Body of pancreas (tissue), 4 donors: Measurements from ENCODE around the gene UGT2A1.

Experiments
- POLR2A ChIP-seq, 3 donors: fragments of 450-650 bp; IDR thresholded peaks; one replicate each; pipeline ENCODE4 v1.6.1; 2016; ENCODE audit warnings: antibody characterized with exemption in 3 of 3, mild to moderate bottlenecking in 2 of 3
- TF ChIP-seq, protein P1 (sequence below), 7 experiments: fragments of 450-650 bp in 4 of 7; fragments of 200-600 bp in 3 of 7; sonication (generic) in 3 of 7; IDR thresholded peaks; one replicate each; pipeline ENCODE4 v1.5.1; 2016 to 2019; ENCODE audit warnings: antibody characterized with exemption in 7 of 7

DNA sequence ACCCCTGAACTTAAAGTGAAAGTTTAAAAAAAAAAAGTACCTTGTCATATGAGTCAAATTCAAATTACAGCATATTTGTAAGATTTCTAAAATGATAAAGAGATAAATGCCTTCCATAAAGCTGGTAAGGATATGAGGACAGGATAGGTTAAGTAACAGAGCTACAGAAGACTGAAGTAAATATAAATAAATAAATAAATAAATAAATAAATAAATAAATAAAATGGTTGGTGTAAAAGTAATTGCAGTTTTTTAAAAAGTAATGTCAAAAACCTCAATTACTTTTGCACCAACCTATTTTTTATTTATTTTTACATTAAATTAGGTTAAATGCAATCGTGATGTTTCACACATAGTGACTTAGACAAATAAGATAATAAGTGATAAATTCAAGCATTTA lies 75.8 kb downstream of the UGT2A1 start:
- TF ChIP-seq, protein P1, sequence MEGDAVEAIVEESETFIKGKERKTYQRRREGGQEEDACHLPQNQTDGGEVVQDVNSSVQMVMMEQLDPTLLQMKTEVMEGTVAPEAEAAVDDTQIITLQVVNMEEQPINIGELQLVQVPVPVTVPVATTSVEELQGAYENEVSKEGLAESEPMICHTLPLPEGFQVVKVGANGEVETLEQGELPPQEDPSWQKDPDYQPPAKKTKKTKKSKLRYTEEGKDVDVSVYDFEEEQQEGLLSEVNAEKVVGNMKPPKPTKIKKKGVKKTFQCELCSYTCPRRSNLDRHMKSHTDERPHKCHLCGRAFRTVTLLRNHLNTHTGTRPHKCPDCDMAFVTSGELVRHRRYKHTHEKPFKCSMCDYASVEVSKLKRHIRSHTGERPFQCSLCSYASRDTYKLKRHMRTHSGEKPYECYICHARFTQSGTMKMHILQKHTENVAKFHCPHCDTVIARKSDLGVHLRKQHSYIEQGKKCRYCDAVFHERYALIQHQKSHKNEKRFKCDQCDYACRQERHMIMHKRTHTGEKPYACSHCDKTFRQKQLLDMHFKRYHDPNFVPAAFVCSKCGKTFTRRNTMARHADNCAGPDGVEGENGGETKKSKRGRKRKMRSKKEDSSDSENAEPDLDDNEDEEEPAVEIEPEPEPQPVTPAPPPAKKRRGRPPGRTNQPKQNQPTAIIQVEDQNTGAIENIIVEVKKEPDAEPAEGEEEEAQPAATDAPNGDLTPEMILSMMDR (IDR thresholded peaks at IDR 0.05), result no peak
- no peak for TF ChIP-seq POLR2A (IDR thresholded peaks at IDR 0.05)
